Right atrium auricular region (tissue), 2 donors: Measurements from ENCODE around the gene ZC3H12A. TPM values are rescaled to one million over a fixed set of nuclear protein-coding genes. Genes with fewer than 3 reads are reported as not detected.

Experiments
- DNase-seq: peaks from one replicate; pipeline ENCODE4 v3.0.0-alpha.2; 2019; ENCODE audit warnings: low spot score
- H3K27ac ChIP-seq, 2 donors: fragments of 200-600 bp; sonication (generic); 1 replicate in 1 of 2; 2 replicates in 1 of 2; pipeline ENCODE4 v1.5.1; 2016 to 2019
- H3K27me3 ChIP-seq, 2 donors: fragments of 200-600 bp; sonication (generic); one replicate each; pipeline versions ENCODE4 v1.5.1 to v1.6.0; 2017 to 2019
- H3K36me3 ChIP-seq: fragments of 200-600 bp; sonication (generic); one replicate; pipeline ENCODE4 v1.5.1; 2016
- H3K4me1 ChIP-seq, 2 donors: fragments of 200-600 bp; sonication (generic); one replicate each; pipeline versions ENCODE4 v1.5.1 to v1.6.0; 2017 to 2019
- H3K4me3 ChIP-seq, 2 donors: fragments of 200-600 bp; sonication (generic); 1 replicate in 1 of 2; 2 replicates in 1 of 2; pipeline ENCODE4 v1.5.1; 2017 to 2019; ENCODE audit warnings: mild to moderate bottlenecking in 1 of 2, moderate library complexity in 1 of 2
- H3K9me3 ChIP-seq, 2 donors: fragments of 200-600 bp; sonication (generic); one replicate each; pipeline ENCODE4 v1.5.1; 2019
- CTCF ChIP-seq, 2 donors: fragments of 200-600 bp; sonication (generic); IDR thresholded peaks; one replicate each; pipeline ENCODE4 v1.5.1; 2019; ENCODE audit warnings: antibody characterized with exemption in 2 of 2
- total RNA-seq, 2 donors: library from RNA; depleted of rRNA; stranded (reverse); fragments of >200 nt; gene quantifications; one replicate each; pipeline ENCODE4 v1.1.0, GENCODE V29; 2016

The ZC3H12A gene
- total RNA-seq, 2 donors from 2014 or later, result 9.4 to 13.5 TPM

- Histone ChIP-seq H3K27ac (no peak overlapping the region), H3K9me3 (no peaks in the 10 kb centered on the region), H3K4me1 (no peaks in the 10 kb centered on the region), H3K36me3 (no peaks in the 10 kb centered on the region), H3K4me3 (no peak overlapping the region), H3K27me3 (no peaks in the 10 kb centered on the region)
- no peak for TF ChIP-seq CTCF (IDR thresholded peaks at IDR 0.05)
- DNase-seq, result no peak
Measured at GRCh38 chr1:37439349-37439995, 34.9 kb upstream of the ZC3H12A start.

- H3K4me1 ChIP-seq, result no peaks in the 10 kb centered on the region
- H3K27me3 ChIP-seq, result no peaks in the 10 kb centered on the region
- no peak for DNase-seq
- H3K36me3 ChIP-seq, result no peaks in the 10 kb centered on the region
- H3K4me3 ChIP-seq, result no peak overlapping the region
- TF ChIP-seq CTCF (IDR thresholded peaks at IDR 0.05), result no peak
- no peaks in the 10 kb centered on the region for H3K9me3 ChIP-seq
- no peak overlapping the region for H3K27ac ChIP-seq
Measured at GRCh38 chr1:37441490-37441889, 32.9 kb upstream of the ZC3H12A start.

GRCh38 chr1:37442139-37442538, 32.2 kb upstream of the ZC3H12A start:
- Histone ChIP-seq H3K27me3 (no peaks in the 10 kb centered on the region), H3K4me1 (no peaks in the 10 kb centered on the region), H3K36me3 (no peaks in the 10 kb centered on the region), H3K4me3 (no peak overlapping the region), H3K9me3 (no peaks in the 10 kb centered on the region), H3K27ac (no peak overlapping the region)
- no peak for DNase-seq
- TF ChIP-seq CTCF (IDR thresholded peaks at IDR 0.05), result no peak

DNA sequence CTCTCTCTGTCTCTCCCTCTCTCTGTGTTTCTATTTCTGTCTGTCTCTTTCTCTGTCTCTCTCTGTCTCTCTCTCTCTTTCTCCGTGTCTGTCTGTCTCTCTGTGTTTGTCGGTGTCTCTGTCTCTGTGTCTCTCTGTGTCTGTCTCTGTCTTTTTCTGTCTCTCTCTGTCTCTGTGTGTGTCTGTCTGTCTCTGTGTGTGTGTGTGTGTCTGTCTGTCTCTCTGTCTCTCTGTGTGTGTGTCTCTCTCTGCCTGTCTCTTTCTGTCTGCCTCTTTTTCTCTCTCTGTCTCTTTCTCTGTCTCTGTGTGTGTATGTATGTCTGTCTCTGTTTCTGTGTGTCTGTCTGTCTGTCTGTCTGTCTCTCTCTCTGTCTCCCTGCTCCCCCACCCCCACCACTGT, 31.7 kb upstream of the ZC3H12A start:
- Histone ChIP-seq H3K27ac (no peak overlapping the region), H3K36me3 (no peaks in the 10 kb centered on the region), H3K4me3 (no peak overlapping the region), H3K9me3 (no peaks in the 10 kb centered on the region), H3K27me3 (no peaks in the 10 kb centered on the region), H3K4me1 (no peaks in the 10 kb centered on the region)
- no peak for TF ChIP-seq CTCF (IDR thresholded peaks at IDR 0.05)
- no peak for DNase-seq

- H3K27ac ChIP-seq, result no peak overlapping the region
- H3K4me3 ChIP-seq, result no peak overlapping the region
- no peaks in the 10 kb centered on the region for H3K4me1 ChIP-seq
- no peaks in the 10 kb centered on the region for H3K27me3 ChIP-seq
- no peaks in the 10 kb centered on the region for H3K9me3 ChIP-seq
- no peak for DNase-seq
- H3K36me3 ChIP-seq, result no peaks in the 10 kb centered on the region
- no peak for TF ChIP-seq CTCF (IDR thresholded peaks at IDR 0.05)
Measured at GRCh38 chr1:37446874-37447273, 27.5 kb upstream of the ZC3H12A start.

DNA sequence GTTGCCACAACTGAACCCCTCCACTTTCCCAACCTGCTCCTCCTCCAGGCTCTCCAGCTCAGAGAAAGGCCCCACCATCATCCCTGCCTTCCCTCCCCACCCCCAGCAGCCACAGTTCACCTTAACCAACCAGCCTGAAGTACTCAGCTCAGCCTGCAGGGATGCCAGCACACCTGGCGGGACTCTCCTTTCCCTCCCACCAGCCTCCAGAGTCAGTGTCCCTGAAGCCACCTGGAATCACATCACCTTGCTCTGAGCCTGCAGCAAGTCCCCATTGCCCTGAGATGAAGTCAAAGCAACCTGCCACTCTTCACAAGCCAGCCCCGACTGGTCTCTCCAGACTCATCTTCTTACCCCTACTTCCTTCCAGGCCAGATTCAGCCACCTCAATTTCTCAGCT, 26.2 kb upstream of the ZC3H12A start:
- H3K9me3 ChIP-seq, result no peaks in the 10 kb centered on the region
- H3K27ac ChIP-seq, result no peak overlapping the region
- no peak overlapping the region for H3K4me3 ChIP-seq
- TF ChIP-seq CTCF (IDR thresholded peaks at IDR 0.05), result no peak
- H3K4me1 ChIP-seq, result no peaks in the 10 kb centered on the region
- H3K27me3 ChIP-seq, result no peaks in the 10 kb centered on the region
- no peak for DNase-seq
- H3K36me3 ChIP-seq, result no peaks in the 10 kb centered on the region
